GM23338 (cell line): ENCODE measurements around the gene KCNK15. TPM values are rescaled to one million over a fixed set of nuclear protein-coding genes. Genes with fewer than 3 reads are reported as not detected.

Experiments used
- ATAC-seq: fragments of 200-7000 bp; cut with Tn5 transposase; 3 replicates; pipeline ENCODE4 v1.9.1; 2020
- DNase-seq: peaks from one replicate; pipeline ENCODE4 v3.0.0-alpha.2; 2015; ENCODE audit warnings: low spot score
- H2AFZ ChIP-seq: fragments of 200-600 bp; sonication (generic); 2 replicates; pipeline ENCODE4 v1.8.0; 2016; ENCODE audit warnings: antibody characterized with exemption, mild to moderate bottlenecking, moderate library complexity
- H3F3A ChIP-seq: fragments of 200-600 bp; sonication (generic); replicated peaks from 2 replicates; pipeline ENCODE4 v1.8.0; 2017; ENCODE audit warnings: antibody characterized with exemption, mixed run types, low read depth
- H3K27ac ChIP-seq: fragments of 200-600 bp; sonication (generic); 2 replicates; pipeline ENCODE4 v1.6.1; 2016; ENCODE audit warnings: low read depth
- H3K27me3 ChIP-seq: fragments of 200-600 bp; sonication (generic); 2 replicates; pipeline ENCODE4 v1.8.0; 2016; ENCODE audit warnings: mild to moderate bottlenecking, mixed run types, moderate library complexity; ENCODE audit not compliant: insufficient read depth
- H3K36me3 ChIP-seq: fragments of 200-600 bp; sonication (generic); 2 replicates; pipeline ENCODE4 v1.8.0; 2016; ENCODE audit warnings: mild to moderate bottlenecking; ENCODE audit not compliant: insufficient read depth
- H3K4me1 ChIP-seq: fragments of 200-600 bp; sonication (generic); 2 replicates; pipeline ENCODE4 v1.8.0; 2016; ENCODE audit warnings: mild to moderate bottlenecking, moderate library complexity; ENCODE audit not compliant: insufficient read depth
- H3K4me2 ChIP-seq: fragments of 200-600 bp; sonication (generic); 2 replicates; pipeline ENCODE4 v1.7.1; 2017; ENCODE audit warnings: mixed run types
- H3K4me3 ChIP-seq: fragments of 200-600 bp; sonication (generic); 2 replicates; pipeline ENCODE4 v1.6.1; 2016; ENCODE audit warnings: mixed run types
- H3K79me2 ChIP-seq: fragments of 200-600 bp; sonication (generic); replicated peaks from 2 replicates; pipeline ENCODE4 v1.8.0; 2017; ENCODE audit warnings: mild to moderate bottlenecking; ENCODE audit not compliant: insufficient read depth
- H3K9me2 ChIP-seq: fragments of 200-600 bp; sonication (generic); 2 replicates; pipeline ENCODE4 v1.8.0; 2017; ENCODE audit not compliant: insufficient read depth
- H4K20me1 ChIP-seq: fragments of 200-600 bp; sonication (generic); replicated peaks from 2 replicates; pipeline ENCODE4 v1.8.0; 2017; ENCODE audit warnings: mild to moderate bottlenecking; ENCODE audit not compliant: insufficient read depth
- H3K27ac Mint-ChIP-seq: 2 replicates; pipeline ENCODE4 v1.8.0; 2020; ENCODE audit warnings: inconsistent platforms, mild to moderate bottlenecking, moderate library complexity, mixed read lengths
- H3K27me3 Mint-ChIP-seq: 3 replicates; pipeline ENCODE4 v1.8.0; 2022; ENCODE audit warnings: low read depth, mild to moderate bottlenecking, moderate library complexity, mixed read lengths, inconsistent platforms; ENCODE audit not compliant: insufficient read depth, poor library complexity
- H3K36me3 Mint-ChIP-seq: 3 replicates; pipeline ENCODE4 v1.8.0; 2021; ENCODE audit warnings: low read depth, mild to moderate bottlenecking, inconsistent platforms, moderate library complexity, mixed read lengths
- H3K4me1 Mint-ChIP-seq: 3 replicates; pipeline ENCODE4 v1.8.0; 2020; ENCODE audit warnings: mild to moderate bottlenecking, inconsistent platforms, mixed read lengths
- H3K4me3 Mint-ChIP-seq: 3 replicates; pipeline ENCODE4 v1.8.0; 2021; ENCODE audit warnings: moderate library complexity, mild to moderate bottlenecking, inconsistent platforms, mixed read lengths
- H3K9me3 Mint-ChIP-seq: 3 replicates; pipeline ENCODE4 v1.8.0; 2020; ENCODE audit warnings: moderate library complexity, mild to moderate bottlenecking, inconsistent platforms, mixed read lengths
- CREB1 ChIP-seq: fragments of 250-450 bp; sonication (Bioruptor Pico); IDR thresholded peaks from 2 replicates; pipeline ENCODE4 v1.5.0; 2020; ENCODE audit warnings: low read depth, mild to moderate bottlenecking, moderate library complexity
- EZH2 ChIP-seq: fragments of 200-600 bp; sonication (generic); IDR thresholded peaks from one replicate; pipeline ENCODE4 v1.8.0; 2017; ENCODE audit warnings: antibody characterized with exemption, mild to moderate bottlenecking, low read depth; ENCODE audit not compliant: unreplicated experiment
- EZH2phosphoT487 ChIP-seq: fragments of 200-600 bp; sonication (generic); IDR thresholded peaks from one replicate; pipeline ENCODE4 v1.8.1; 2018; ENCODE audit warnings: antibody characterized with exemption; ENCODE audit not compliant: unreplicated experiment
- JUNB ChIP-seq: IDR thresholded peaks from one replicate; pipeline ENCODE4 v1.6.1; 2016; ENCODE audit warnings: antibody characterized with exemption; ENCODE audit not compliant: unreplicated experiment
- POLR2AphosphoS5 ChIP-seq: IDR thresholded peaks from 2 replicates; pipeline ENCODE4 v1.6.1; 2016; ENCODE audit warnings: antibody characterized with exemption, low read depth
- REST ChIP-seq: IDR thresholded peaks from one replicate; pipeline ENCODE4 v1.6.1; 2018; ENCODE audit warnings: antibody characterized with exemption; ENCODE audit not compliant: unreplicated experiment
- STAT1 ChIP-seq: IDR thresholded peaks from one replicate; pipeline ENCODE4 v1.6.1; 2016; ENCODE audit warnings: antibody characterized with exemption; ENCODE audit not compliant: unreplicated experiment
- ZNF331 ChIP-seq: fragments of 250-450 bp; sonication (Bioruptor Pico); IDR thresholded peaks from 2 replicates; pipeline ENCODE4 v1.5.0; 2020; ENCODE audit warnings: low read depth, mild to moderate bottlenecking, moderate library complexity
- ZNF462 ChIP-seq: fragments of 250-450 bp; sonication (Bioruptor Pico); IDR thresholded peaks from 2 replicates; pipeline ENCODE4 v1.5.0; 2020; ENCODE audit warnings: mild to moderate bottlenecking, moderate library complexity
- polyA plus RNA-seq: library from polyadenylated mRNA; unstranded; fragments of >200 nt; fragmentation: Nextera tagmentation; extraction: Ambion mirVana; gene quantifications from 2 replicates; pipeline ENCODE4 v1.2.1, GENCODE V29; 2016
- total RNA-seq: library from RNA; depleted of rRNA; stranded (reverse); fragments of >200 nt; shearing (Covaris generic); gene quantifications from 2 replicates; pipeline ENCODE4 v1.2.3, GENCODE V29; 2014
- TF ChIP-seq, protein P1 (sequence below): IDR thresholded peaks from 2 replicates; pipeline ENCODE4 v1.6.1; 2016; ENCODE audit warnings: antibody characterized with exemption
- TF ChIP-seq, protein P2 (sequence below), 2 experiments: fragments of 200-600 bp in 1 of 2; sonication (generic) in 1 of 2; conservative IDR thresholded peaks; 2 replicates each; pipeline versions ENCODE4 v1.5.1 to v1.6.1; 2016 to 2017; ENCODE audit warnings: antibody characterized with exemption in 2 of 2, low read depth in 2 of 2, mild to moderate bottlenecking in 2 of 2, moderate library complexity in 1 of 2

The KCNK15 gene
- total and polyA plus RNA-seq, 2 experiments from 2014 or later: 0.63 to 3.3 TPM

DNA sequence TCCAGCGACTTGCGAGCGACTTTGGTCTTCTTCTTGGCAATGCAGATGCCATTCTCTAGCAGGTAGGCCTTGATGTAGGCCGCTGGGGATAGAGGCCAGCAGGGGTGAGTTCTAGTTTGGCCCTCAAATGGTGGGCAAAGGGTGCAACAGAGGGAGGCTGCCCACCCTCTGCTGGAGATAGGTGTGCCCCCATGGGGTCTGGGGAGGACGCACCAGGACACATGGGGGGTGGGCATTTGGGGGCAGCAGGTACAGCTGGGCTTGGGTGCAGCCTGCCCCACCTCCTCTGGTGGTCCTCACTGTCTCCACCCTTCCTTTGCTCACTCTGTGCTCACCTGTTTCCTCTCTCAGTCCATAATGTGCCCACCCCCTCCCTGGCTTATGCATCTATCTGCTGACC is 11.3 kb downstream of the KCNK15 start:
- Histone ChIP-seq H3K27me3 (no peaks in the 10 kb centered on the region), H3K27ac (no peak overlapping the region), H3K4me3 (no peak overlapping the region), H3K9me2 (no peaks in the 10 kb centered on the region), H3K4me2 (no peak overlapping the region), H3K36me3 (no peaks in the 10 kb centered on the region), H3K79me2 (no peaks in the 10 kb centered on the region), H4K20me1 (no peaks in the 10 kb centered on the region; the same call in 1 of the 2 replicates), H2AFZ (no peak overlapping the region), H3K4me1 (0 out of 2 replicates have a peak, but pooled peaks cover 3% of the 10 kb centered on the region), H3F3A (no peaks in the 10 kb centered on the region)
- Mint-ChIP-seq H3K4me1 (peaks cover 8% of the 10 kb centered on the region; the same call in 2 of the 3 replicates), H3K9me3 (no peaks in the 10 kb centered on the region), H3K27ac (no peak overlapping the region), H3K4me3 (no peak overlapping the region), H3K27me3 (peaks cover 9% of the 10 kb centered on the region), H3K36me3 (peaks cover 8% of the 10 kb centered on the region; the same call in 2 of the 3 replicates)
- ATAC-seq (no peak), DNase-seq (no peak)
- no peak for TF ChIP-seq ZNF331 (CRISPR knock-in tag)
- no peak for TF ChIP-seq JUNB
- TF ChIP-seq, protein P1, sequence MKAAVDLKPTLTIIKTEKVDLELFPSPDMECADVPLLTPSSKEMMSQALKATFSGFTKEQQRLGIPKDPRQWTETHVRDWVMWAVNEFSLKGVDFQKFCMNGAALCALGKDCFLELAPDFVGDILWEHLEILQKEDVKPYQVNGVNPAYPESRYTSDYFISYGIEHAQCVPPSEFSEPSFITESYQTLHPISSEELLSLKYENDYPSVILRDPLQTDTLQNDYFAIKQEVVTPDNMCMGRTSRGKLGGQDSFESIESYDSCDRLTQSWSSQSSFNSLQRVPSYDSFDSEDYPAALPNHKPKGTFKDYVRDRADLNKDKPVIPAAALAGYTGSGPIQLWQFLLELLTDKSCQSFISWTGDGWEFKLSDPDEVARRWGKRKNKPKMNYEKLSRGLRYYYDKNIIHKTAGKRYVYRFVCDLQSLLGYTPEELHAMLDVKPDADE: no peak
- TF ChIP-seq EZH2phosphoT487: no peak
- TF ChIP-seq, protein P2, sequence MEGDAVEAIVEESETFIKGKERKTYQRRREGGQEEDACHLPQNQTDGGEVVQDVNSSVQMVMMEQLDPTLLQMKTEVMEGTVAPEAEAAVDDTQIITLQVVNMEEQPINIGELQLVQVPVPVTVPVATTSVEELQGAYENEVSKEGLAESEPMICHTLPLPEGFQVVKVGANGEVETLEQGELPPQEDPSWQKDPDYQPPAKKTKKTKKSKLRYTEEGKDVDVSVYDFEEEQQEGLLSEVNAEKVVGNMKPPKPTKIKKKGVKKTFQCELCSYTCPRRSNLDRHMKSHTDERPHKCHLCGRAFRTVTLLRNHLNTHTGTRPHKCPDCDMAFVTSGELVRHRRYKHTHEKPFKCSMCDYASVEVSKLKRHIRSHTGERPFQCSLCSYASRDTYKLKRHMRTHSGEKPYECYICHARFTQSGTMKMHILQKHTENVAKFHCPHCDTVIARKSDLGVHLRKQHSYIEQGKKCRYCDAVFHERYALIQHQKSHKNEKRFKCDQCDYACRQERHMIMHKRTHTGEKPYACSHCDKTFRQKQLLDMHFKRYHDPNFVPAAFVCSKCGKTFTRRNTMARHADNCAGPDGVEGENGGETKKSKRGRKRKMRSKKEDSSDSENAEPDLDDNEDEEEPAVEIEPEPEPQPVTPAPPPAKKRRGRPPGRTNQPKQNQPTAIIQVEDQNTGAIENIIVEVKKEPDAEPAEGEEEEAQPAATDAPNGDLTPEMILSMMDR (conservative IDR thresholded peaks at IDR 0.05; ENCODE audit: low read depth in 2 of 2): no peak
- TF ChIP-seq CREB1: no peak
- no peak for TF ChIP-seq ZNF462
- TF ChIP-seq POLR2AphosphoS5: no peak
- no peak for TF ChIP-seq REST
- TF ChIP-seq EZH2: no peak
- no peak for TF ChIP-seq STAT1
